ENCODE data around the gene CFAP97D2.
"Not testable (repeated sequence)": the region's sequence is repeated elsewhere in the genome, so short reads cannot be mapped to it uniquely, and the experiment has no call there.

Gene CFAP97D2

DNA sequence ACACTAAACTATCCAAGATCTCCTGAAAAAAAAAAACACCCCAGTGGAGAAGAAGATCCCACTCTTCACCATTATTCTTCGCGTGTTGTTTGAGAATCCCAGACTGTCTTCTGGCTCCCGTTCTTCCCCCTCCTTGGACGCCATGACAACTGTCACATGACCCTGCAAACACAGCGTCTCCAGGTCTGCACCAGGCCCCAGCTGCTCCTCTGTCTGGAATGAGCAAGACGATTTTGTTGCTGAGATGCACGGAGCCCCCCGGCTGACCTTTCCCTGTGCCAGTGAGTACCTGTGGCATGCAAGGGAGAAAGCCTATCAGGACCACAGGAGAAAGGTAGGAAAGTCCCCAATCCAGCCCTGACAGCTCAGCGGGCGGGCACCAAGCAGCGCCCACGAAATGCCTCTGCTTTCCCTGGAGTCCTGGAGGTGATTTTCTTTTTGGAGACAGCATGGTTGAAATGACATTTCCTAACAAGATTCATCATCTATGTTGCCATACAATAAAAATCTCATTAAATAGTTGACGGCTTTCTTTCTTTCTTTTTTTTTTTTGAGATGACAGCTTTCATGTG is at the start of gene CFAP97D2:
Gene CFAP97D2 (plus strand): TSS at position 171 of the 572 bp plus-strand sequence. CDS start 74 bp downstream, at position 245.
- DNase-seq (ENCODE audit: low read depth in 2 of 2), result no peak

DNA sequence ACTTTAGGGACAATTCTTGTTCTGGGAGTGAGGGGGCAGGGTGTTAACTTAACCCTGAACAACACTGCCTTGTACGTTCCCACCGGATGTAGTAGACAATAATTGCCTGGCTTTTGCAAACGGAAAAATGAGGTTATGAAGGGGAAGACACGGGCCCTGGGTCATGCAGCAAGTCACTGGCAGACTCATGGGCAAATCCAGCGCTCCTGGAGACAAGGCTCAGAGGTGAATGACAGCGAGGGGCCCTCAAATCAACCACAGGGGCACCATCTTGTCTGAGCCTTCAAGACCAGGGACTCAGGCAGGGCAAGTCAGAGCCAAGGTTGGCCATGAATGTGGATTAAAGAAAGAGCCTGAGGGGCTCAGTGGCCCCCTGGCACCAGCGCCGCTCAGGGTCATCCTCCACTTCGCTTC is 49.4 kb upstream of the CFAP97D2 start:
- DNase-seq (ENCODE audit: low read depth in 2 of 2), result no peak

DNA sequence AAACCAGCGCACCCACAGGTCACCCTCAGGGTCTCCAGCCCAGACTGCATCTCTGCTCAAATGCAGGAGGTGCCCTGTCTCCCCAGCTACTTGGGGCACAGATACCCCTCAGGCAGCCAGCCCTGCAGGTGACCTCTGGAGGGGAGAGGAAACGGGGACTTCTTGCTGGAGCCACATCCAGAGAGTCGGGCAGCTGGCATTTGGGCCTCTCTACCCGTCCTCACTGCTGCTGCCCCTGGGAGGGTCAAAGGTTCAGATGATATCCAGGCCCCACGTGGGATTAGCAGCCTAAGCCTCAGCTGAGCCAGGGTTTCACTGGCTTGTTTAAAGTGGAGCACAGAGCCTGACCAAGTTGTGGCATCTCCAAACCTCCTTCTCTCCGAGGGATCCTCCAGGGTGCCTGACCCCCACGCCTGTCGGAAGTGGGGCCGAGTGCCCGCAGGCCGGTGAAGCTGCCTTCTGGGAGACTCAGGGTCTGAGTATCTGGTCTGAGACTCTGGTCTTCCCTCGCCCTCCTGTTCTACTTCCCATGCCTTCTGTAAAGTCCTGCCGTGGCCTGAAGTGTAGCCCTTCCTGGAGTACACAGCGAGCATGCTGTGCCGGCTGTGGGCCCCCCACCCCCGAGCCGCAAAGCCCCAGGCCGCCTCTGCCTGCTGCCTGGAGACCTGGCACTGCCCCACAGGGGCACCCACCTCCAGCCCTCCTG is 48.8 kb upstream of the CFAP97D2 start:
- DNase-seq (ENCODE audit: low read depth in 2 of 2), result no peak

DNA sequence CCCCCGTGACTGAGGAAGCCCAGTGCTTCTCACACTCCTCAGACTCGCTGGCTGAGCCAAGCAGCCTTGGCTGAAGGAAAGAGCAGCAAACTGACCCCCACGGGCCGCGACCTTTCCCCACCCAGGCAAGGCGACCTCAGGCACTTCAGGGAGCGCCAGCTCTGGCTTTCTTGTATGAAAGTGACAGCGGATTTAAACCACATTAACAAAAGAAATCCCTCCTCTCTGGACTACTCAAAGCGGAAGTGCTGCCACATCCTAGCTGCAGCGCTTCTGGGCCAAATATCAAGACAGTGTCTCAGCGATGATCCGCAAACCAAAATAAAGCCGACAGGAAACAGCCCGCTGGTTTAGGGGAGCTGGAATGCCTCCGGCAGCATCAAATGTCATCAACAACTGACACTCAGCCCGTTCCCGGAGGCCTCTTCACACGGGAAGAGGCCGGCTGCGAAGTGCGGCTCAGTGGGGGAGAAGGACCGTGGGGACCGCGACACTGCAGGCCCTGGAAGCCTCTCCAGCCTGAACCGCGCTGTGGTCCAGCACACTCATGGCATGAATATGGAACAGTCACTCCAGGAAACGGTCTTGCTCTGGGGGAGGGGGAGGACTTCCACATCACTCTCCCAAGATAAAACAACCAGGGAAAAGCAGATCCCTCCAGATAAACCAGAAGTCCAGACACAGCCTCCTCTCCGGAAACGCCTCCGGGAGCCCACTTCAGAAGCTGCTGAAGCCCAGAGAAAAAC is 48.0 kb upstream of the CFAP97D2 start:
- DNase-seq (ENCODE audit: low read depth in 2 of 2), result peak in 1 of 2 donors; percentile 59

DNA sequence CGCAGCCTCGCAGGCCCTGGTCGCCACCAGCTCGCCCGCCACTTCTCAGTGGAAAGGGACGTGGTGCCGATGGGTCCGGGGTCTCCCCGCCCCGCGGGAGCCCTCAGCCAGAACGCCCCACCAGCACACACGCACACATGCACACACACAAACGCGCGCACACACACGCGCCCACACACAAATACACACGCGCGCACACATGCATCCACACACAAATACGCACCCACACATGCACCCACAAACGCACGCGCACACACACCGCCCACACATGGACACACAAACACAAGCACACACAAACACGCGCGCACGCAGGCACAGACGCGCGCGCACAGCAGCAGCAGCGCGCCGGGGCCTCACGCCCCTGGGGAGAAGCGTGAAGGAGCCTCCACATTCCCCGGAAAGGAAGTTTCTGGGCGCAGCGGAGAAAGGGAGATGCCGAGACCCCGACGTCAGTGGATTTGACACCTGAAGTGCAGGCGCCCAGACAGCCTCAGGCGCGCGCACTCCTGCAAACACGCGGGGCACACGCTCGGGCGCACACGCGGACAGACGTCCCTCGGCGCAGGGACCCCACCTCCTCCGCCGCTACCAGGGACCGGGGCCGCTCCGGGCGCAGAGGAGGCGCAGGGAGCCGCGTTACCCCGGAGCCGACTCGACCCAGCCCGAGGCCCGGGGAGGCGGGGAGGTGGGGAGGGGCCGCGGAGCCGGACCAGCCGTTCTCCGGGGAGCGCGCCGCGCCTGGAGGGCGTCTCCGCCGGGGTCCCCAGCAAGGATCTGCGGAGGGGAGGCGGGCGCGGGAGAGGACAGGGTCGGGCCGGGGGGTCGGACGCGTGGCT is 47.3 kb upstream of the CFAP97D2 start:
- DNase-seq (ENCODE audit: low read depth in 2 of 2), result no peak

DNA sequence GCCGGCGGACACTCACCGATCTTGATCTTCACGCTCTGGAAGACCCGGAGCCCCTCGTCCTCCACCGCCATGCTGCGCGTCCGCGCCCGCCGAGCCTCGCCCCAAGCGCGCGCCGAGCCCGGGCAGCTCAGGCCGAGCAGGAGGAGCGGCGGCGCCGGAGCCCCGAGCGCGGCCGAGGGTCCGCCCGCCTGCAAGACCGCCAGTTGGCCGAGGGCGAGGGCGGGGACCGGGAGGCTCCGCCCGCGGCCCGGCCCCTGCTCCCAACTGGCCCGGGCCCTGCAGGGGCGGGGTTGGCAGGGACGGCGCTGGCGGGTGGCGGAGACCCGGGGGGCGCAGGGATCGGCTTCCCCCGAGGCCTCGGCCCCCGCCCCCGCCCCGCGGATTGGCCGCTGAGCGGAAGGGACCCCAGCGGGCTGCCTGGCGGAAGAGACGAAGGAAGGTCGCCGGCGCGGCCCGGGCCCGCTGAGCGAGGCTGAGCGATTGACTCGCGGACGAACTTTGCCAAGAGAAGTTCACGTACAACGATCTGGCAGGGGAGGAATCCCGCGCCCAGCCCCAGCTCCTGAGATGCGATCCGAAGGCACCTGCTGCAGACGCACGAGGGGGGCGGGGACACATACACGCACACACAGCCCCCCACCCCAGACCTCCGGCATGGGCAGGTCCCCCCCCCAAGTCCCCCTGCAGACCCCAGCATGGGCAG is 46.5 kb upstream of the CFAP97D2 start, which contains the start of gene RASA3:
Gene RASA3 (minus strand): TSS at position 205 of the 703 bp plus-strand sequence. CDS start 134 bp downstream, at position 71.
- DNase-seq (ENCODE audit: low read depth in 2 of 2), result peak; percentile 63 to 67

DNA sequence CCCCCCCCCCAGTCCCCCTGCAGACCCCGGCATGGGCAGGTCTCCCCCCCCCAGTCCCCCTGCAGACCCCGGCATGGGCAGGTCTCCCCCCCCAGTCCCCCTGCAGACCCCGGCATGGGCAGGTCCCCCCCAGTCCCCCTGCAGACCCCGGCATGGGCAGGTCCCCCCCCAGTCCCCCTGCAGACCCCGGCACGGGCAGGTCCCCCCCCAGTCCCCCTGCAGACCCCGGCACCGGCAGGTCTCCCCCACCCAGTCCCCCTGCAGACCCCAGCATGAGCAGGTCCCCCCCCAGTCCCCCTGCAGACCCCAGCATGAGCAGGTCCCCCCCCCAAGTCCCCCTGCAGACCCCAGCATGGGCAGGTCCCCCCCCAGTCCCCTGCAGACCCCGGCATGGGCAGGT is 45.9 kb upstream of the CFAP97D2 start:
- not testable (repeated sequence) for DNase-seq (ENCODE audit: low read depth in 2 of 2)

DNA sequence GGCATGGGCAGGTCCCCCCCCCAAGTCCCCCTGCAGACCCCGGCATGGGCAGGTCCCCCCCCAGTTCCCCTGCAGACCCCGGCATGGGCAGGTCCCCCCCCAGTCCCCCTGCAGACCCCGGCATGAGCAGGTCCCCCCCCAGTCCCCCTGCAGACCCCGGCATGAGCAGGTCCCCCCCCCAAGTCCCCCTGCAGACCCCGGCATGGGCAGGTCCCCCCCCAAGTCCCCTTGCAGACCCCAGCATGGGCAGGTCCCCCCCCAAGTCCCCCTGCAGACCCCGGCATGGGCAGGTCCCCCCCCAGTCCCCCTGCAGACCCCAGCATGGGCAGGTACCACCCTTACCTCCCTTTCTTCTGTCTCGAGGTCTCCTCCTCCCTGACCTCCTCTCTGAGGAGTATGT is 45.5 kb upstream of the CFAP97D2 start:
- not testable (repeated sequence) for DNase-seq (ENCODE audit: low read depth in 2 of 2)

DNA sequence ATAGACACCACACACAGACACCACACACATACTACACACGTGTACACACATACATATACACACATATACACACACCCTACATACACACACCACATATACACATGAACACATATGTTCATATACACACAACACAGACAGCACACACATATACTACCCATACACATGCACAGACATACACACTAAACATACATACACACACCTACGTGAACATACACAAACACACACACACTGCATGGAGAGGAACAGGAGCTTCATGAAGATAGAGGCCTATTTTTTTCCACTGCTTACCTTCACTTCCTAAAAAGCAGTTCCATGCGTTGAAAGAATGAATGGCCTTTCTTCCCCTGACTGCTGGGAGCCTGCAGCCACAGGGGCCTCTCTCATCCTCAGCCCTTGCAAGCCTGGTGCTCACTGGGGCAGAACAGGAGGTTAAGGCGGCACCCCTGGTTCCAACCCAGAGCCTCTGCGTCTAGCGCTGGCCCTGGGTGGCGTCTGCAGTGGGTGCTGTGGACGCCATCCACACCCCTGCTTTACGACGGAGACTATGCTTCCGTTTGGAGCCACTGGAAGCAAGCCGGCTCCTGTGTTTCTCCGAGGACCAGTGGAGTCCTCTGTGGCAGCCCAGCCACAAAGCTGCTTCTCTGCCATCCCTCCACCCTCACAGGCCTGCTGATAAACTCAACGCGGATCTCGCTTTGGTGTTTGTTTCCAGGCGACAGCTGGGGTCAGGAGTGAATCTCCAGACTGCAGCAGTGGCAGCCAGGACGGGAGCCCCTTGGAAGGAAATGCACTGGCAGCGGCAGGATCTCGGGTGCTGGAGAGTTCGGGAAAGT is 44.7 kb upstream of the CFAP97D2 start:
- DNase-seq (ENCODE audit: low read depth in 2 of 2), result no peak

DNA sequence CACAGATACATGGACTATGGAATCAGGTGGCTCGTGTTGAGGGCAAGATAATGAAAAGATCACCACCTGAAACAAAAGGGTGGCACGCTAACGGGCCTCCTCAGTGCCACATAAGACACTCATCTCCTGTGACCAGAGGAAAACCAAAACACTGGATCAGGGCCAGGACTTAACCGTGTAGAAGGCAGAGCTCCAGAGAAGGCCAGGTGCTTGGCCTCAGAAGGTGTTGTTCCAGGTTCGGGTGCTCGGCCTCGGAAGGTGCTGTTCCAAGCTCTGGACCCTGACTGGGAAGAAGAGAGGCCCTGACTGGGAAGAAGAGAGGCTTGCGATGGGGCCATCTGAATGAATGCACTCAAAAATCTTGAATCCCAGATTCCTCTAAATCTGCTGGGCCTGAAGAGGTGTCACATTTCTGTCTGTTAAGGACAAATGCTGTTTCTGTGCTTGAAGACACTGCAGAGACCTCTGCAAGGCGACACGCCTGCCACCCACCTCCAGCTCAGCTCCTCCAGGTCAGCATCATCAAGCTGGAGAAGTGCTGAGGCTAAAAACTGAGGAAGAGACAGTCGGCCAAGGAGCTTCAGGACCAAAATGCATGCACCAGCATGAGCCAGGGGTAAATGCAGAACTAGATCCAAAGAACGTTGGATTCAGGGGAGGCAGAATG is 44.0 kb upstream of the CFAP97D2 start:
- DNase-seq (ENCODE audit: low read depth in 2 of 2), result no peak

DNA sequence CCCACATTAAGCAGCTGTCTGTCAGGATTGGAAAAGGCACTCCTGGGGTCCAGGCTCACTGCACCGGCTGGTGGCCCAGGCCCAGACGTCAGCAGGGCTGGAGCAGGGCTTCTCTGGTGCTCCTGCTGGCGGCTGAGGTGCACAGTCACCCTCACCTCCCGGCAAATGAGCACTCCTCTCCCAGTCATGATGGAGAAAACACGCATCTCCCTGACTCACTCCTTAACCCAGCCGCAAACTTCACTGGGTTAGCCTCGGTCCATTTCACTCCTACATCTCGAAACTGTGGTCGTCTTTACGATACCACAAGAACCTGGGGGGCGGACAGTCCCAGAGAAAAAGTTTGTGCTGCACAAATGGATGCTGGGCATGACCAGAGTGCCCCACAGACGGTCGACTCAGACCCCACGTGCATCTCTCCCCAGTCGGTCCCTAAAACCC is 43.3 kb upstream of the CFAP97D2 start:
- no peak for DNase-seq (ENCODE audit: low read depth in 2 of 2)

DNA sequence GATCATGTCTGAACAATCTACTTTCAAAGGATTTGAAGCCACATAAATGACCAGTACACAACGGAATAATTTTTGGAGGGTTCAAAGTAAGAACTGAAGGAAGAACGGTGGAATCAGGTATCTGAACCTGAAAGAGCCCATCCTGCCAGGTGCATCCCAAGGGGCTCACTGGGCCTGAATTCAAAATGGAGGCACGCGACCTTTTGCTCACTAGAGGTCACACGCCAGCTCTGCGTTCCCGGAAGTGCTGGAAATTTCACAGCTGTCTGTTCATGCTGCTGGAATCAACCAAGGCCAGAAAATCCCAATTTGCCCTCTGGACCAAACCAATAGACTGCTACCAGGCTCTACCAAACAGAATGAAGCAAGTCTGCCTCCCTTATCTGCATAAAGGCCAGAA is 42.5 kb upstream of the CFAP97D2 start:
- no peak for DNase-seq (ENCODE audit: low read depth in 2 of 2)

DNA sequence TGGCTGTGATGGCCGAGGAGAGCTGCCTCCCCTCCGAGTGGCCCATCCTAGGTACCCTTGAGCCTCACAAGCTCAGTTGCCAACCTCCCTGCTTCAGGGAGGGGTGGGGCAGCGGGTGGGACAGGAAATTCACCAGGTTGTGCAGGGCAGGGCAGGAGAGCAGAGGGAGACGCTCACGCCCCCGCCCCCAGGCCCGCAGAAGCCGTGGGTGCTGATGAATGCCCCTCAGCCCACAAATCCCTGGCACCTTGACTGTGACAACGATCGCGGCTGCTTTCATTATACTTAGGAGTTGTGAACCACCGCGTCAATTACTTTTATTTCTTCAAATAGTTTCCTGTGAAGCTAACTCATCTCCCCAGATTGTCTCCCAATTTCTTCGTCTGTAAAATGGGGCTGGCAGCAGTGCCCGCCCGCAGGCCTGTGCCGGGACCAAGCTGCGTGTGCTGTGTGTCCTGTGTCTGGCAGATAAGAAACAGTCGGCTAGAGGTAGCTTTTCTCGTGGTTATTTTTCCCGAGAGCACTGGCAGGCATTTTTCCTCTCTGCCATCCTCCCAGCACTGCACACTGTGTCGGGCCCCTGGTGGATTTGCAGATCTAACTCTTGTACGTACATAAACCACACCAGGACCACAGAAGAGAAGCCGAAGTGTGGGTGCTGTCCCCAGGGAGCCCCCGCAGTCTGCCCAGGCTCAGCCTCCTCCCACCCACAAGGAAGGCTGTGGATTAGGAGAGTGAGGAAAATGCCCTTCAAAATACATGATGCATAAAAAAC is 38.7 kb upstream of the CFAP97D2 start:
- DNase-seq (ENCODE audit: low read depth in 2 of 2), result no peak

DNA sequence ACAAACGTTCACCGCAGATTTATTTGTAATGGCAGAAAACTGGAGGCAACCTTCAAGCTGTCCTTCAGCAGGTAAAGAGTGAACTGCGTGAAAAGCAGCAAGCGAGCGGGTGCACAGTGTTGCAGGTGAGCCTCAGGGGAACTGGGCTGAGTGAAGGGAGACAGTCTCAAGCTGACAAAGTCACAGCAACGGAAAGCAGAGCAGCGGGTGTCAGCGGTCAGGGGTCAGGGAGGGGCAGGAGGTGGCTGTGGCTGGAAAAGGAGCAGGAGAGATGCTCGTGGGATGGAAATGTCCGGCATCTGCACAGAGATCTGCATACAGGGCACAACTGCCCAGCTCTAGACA is 38.2 kb upstream of the CFAP97D2 start:
- no peak for DNase-seq (ENCODE audit: low read depth in 2 of 2)

DNA sequence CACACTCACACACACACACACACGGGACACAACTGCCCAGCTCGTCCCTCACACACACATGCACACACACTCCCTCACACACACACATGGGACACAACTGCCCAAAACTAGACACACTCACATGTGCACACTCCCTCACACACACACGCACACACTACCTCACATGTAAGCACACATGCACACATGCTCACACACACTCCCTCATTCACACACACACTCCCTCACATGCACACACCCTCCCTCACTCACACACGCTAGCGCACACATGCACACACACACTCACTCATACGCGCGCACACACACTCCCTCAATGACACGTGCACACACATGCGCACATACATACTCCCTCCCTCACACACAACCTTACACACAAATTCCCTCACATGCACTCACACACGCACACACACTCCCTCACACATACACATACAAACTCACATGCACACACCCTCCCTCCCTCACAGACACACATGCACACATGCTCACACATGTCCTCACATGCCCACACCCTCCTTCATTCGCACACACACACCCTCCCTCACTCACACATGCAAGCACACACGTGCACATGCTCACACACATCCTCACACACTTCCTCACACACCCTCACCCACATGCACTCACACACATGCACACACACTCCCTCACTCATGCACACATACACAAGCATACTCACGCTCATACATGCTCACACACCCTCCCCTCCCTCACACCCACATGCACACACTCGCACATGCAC is 37.6 kb upstream of the CFAP97D2 start:
- no peak for DNase-seq (ENCODE audit: low read depth in 2 of 2)

DNA sequence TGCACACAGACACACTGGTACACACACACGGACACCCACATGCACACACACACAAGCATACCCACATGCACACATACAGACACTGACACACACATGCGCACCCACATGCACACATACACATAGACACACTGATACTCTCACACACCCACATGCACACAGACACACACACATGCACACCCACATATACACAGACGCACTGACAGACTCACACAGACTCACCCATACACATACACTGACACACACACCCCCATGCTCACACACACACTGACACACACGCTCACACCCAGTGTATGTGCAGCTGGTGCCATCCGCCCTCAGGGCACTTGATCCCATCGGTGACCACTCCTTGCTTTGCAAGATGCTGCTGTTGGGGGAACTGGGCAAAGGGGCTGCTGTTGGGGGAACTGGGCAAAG is 36.9 kb upstream of the CFAP97D2 start:
- no peak for DNase-seq (ENCODE audit: low read depth in 2 of 2)

DNA sequence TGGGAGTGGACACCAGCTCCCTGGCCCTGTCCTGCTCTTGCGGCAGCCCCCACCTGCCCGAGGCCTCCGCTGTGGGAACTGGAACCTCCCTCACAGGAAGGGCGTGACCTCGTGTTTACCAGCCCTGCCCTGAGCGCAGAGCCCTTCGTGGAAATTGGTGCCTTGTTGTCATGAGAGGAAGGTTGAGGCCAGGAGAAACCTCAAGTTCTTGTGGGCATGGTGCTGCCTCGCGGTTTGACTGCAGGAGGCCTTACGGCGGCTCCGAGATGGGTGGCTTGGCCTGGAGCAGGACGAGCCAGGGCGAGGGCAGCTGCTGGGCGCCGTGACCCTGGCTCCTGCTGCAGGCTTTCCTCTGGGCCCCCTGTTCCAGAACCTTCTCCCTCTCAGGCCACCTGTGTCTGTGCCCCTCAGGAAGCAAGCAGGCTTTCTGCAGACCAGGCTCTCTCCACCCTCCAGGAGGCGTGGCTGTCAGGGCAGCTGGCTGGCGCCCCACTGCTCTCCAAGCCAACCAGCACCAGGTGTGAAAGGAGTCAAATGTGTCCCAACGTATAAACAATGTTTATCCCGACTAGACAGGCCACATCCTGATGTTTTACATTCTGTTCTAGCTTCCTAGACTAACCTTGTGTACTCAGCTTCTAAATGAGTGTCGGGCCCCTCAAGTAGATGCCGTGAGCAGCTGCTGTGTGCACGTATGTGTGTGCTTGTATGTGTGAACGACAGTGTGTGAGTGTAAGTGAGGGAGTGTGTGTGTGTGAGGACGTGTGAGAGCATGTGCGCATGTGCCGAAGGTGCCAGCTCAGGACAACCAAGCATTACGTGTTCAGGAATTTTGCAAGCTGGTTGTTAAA is 36.2 kb upstream of the CFAP97D2 start:
- peak in 1 of 2 donors; percentile 50 for DNase-seq (ENCODE audit: low read depth in 2 of 2)

Measured in stimulated activated CD8-positive, alpha-beta memory T cell treated with anti-CD3 and anti-CD28 coated beads, Interleukin-15, amount 100 ng/mL, for 48 hours (primary cell).